Measurements from ENCODE around the gene GATA3. TPM values are rescaled to one million over a fixed set of nuclear protein-coding genes. Genes with fewer than 3 reads are reported as not detected.

GATA3 gene
- total RNA-seq, 2 donors from 2014 or later = 14.2 to 25.2 TPM

DNA sequence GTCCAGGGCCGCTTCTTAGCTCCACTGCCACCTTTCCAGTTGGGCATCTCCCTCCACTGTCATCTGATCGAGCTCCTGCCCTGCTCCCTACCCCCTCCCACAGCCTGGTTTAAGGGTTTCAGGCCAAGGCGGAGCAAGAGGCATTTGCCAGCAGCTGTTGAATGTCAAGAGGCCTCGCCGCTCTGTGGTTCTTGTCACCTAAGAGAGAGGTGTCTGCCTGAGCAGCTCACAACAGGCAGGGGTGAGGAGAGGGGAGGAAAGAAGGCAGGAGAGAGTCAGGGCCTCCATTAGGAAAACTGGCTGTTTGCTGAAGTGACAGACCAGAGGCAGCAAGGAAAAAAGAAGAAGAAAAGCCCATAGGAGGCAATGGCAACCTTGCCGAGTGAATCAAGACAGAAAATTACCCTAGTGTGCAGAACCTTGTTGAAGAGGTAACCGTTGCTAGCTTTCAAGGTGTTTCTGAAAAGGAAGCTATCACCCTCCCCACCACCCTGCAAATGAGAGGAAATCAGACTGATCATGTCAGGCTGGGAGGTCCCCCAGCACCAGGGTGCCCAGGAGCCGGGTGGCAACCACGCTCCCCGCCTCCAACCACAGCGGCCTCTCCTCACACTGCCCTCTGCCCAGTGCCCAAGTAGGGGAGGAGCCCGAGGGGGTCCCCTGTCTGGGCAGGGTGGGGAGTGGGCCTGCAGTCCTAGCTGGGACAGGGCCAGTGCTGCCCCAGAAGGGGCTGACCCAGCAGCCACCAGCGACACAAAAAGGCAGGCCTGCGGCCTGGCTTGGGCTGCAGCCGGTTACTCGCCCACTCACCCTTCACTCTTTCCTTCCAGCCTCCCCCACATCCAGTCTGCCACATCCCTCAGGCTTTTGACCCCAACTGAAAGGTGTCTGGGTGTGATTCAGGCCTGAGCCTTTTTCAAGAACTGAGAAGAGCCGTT lies 7.1 kb downstream of the GATA3 start:
- Mint-ChIP-seq H3K4me3 (peak overlapping the region; percentile 98), H3K27ac (peak overlapping the region; percentile 96), H3K9me3 (no peaks in the 10 kb centered on the region), H3K4me1 (peaks cover 67% of the 10 kb centered on the region), H3K36me3 (ENCODE audit: low read depth) (peaks cover 100% of the 10 kb centered on the region), H3K27me3 (no peaks in the 10 kb centered on the region)
- peak; percentile 57 for ATAC-seq (replicated peaks)

DNA sequence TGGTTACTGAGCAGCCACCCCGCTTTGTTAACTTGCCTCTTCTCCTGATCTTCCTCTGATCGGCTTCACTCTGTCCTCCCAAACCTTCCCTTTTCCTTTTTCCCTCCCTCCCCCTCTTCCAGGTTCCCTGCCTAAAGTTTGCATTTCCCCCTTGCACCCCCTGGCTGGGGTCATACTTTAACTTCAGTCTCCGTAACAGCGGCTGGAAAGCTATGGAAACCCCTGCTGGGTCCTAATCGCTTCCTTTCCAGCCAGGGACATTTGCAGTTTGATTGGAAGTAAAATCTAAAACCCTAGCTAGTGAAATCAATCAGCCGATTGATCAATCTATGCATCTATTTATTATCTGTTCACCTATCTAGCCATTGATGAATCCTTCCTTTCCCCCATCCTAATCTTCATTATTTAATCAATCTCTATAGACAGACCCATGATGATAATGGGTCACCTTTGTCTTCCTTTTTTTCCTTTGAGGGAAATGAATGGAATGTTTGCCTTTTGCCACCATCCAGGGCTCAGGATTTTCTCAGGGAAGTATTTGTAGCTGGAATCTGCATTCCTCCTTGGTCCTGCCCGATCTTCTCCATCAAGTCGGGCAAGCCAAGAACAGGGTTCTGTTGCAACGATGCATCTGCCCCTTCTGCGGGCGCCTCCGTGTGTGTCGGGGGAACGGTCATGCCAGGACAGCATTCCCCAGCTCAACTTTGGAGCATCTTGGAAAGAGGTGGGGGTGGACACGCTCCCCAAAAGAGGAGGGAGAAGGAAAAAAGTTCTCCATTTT lies 8.8 kb downstream of the GATA3 start:
- peaks cover 100% of the 10 kb centered on the region for H3K36me3 Mint-ChIP-seq (ENCODE audit: low read depth)
- ATAC-seq (replicated peaks) = no peak
- no peaks in the 10 kb centered on the region for H3K27me3 Mint-ChIP-seq
- H3K9me3 Mint-ChIP-seq = no peaks in the 10 kb centered on the region
- H3K4me1 Mint-ChIP-seq = peaks cover 67% of the 10 kb centered on the region
- peak overlapping the region; percentile 98 for H3K4me3 Mint-ChIP-seq
- H3K27ac Mint-ChIP-seq = peak overlapping the region; percentile 25

DNA sequence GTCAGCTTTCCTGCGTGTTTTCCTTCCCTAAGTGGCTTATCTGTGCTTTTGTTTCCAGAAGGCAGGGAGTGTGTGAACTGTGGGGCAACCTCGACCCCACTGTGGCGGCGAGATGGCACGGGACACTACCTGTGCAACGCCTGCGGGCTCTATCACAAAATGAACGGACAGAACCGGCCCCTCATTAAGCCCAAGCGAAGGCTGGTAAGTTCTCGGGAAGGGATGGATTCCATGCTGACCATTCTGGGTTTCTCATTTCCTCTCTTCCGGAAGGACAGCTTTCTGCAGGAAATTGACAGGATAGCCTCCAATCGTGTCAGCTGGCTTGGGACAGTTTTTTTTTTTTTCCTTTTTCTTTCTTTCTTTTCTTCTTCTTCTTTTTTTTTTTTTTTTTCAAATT lies 9.4 kb downstream of the GATA3 start:
- H3K27ac Mint-ChIP-seq = peak overlapping the region; percentile 76
- H3K4me3 Mint-ChIP-seq = peak overlapping the region; percentile 98
- H3K4me1 Mint-ChIP-seq = peaks cover 67% of the 10 kb centered on the region
- peaks cover 100% of the 10 kb centered on the region for H3K36me3 Mint-ChIP-seq (ENCODE audit: low read depth)
- no peak for ATAC-seq (replicated peaks)
- no peaks in the 10 kb centered on the region for H3K27me3 Mint-ChIP-seq
- no peaks in the 10 kb centered on the region for H3K9me3 Mint-ChIP-seq

GRCh38 chr10:8064436-8064835 lies 9.9 kb downstream of the GATA3 start:
- Mint-ChIP-seq H3K4me1 (peaks cover 67% of the 10 kb centered on the region), H3K9me3 (no peaks in the 10 kb centered on the region), H3K27me3 (no peaks in the 10 kb centered on the region), H3K4me3 (peak overlapping the region; percentile 98), H3K27ac (peak overlapping the region; percentile 76), H3K36me3 (ENCODE audit: low read depth) (peaks cover 100% of the 10 kb centered on the region)
- ATAC-seq (replicated peaks) = no peak

DNA sequence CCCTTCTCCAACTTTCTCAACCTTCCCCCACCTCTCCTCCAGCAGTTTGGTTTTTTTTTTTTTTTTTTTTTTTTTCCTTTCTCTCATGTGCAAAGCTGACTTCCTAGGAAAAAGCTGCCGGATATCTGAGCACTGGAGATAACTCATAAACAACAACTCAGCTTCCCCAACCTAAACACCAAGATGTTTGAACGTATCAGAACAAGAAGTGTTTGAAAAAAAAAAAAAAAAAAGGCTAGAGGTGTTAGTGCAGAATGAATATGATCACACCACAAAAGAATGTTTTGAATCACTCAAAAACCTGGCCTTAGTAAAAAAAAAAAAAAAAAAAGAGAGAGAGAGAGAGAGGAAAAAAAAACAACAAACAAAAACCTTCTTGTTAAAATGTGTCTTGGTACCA lies 11.2 kb downstream of the GATA3 start:
- H3K4me1 Mint-ChIP-seq = peaks cover 61% of the 10 kb centered on the region
- H3K9me3 Mint-ChIP-seq = no peaks in the 10 kb centered on the region
- H3K27me3 Mint-ChIP-seq = no peaks in the 10 kb centered on the region
- peak overlapping the region; percentile 98 for H3K4me3 Mint-ChIP-seq
- H3K27ac Mint-ChIP-seq = peak overlapping the region; percentile 99
- ATAC-seq (replicated peaks) = peak; percentile 61
- peaks cover 100% of the 10 kb centered on the region for H3K36me3 Mint-ChIP-seq (ENCODE audit: low read depth)

DNA sequence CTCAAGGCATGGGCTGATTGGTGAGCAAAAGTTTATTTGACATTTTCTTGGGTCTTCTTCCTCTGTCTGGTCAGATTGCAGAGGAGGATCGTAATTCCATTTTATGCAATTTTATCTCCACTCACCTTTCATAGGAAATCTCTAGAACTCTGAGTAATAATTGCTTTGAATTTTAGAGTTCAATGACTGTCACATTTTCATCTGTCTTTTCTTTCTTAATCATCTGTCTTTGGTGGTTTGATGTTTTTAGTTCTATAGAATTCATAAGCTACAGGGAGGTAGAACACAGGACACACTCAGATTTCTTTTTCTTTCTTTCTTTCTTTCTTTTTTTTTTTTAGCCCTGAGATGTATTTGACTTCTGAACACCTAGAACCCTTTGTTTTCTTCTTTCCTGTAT lies 11.6 kb downstream of the GATA3 start:
- Mint-ChIP-seq H3K4me3 (peak overlapping the region; percentile 98), H3K36me3 (ENCODE audit: low read depth) (peaks cover 100% of the 10 kb centered on the region), H3K9me3 (no peaks in the 10 kb centered on the region), H3K27ac (peak overlapping the region; percentile 99), H3K27me3 (no peaks in the 10 kb centered on the region), H3K4me1 (peaks cover 61% of the 10 kb centered on the region)
- ATAC-seq (replicated peaks) = peak; percentile 61

DNA sequence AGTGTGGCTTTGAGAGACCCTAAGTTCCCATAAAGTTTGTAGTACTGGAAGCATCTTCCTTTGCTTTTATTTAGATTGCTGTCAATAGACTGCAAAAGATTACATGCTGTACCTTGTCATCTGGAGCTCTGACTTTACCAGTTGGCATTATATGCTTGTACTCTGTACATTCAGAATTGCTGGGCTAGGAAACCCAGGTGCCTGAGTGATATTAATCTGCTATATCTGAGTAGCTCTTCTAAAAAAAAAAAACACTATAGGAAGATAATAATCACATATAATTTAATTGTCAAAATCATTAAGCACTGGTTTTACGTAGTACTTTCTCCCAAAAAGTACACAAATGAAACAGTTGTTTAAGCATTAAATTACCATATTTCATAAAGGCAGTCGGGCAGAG lies 12.3 kb downstream of the GATA3 start:
- H3K4me3 Mint-ChIP-seq = peak overlapping the region; percentile 98
- peak overlapping the region; percentile 99 for H3K27ac Mint-ChIP-seq
- ATAC-seq (replicated peaks) = no peak
- peaks cover 62% of the 10 kb centered on the region for H3K4me1 Mint-ChIP-seq
- H3K9me3 Mint-ChIP-seq = no peaks in the 10 kb centered on the region
- H3K27me3 Mint-ChIP-seq = no peaks in the 10 kb centered on the region
- H3K36me3 Mint-ChIP-seq (ENCODE audit: low read depth) = peaks cover 100% of the 10 kb centered on the region

- H3K27ac Mint-ChIP-seq = no peak overlapping the region
- no peaks in the 10 kb centered on the region for H3K9me3 Mint-ChIP-seq
- H3K36me3 Mint-ChIP-seq (ENCODE audit: low read depth) = peaks cover 100% of the 10 kb centered on the region
- peaks cover 65% of the 10 kb centered on the region for H3K4me1 Mint-ChIP-seq
- peak overlapping the region; percentile 36 for H3K4me3 Mint-ChIP-seq
- no peak for ATAC-seq (replicated peaks)
- H3K27me3 Mint-ChIP-seq = no peaks in the 10 kb centered on the region
Measured at GRCh38 chr10:8069108-8069507, 14.6 kb downstream of the GATA3 start.

DNA sequence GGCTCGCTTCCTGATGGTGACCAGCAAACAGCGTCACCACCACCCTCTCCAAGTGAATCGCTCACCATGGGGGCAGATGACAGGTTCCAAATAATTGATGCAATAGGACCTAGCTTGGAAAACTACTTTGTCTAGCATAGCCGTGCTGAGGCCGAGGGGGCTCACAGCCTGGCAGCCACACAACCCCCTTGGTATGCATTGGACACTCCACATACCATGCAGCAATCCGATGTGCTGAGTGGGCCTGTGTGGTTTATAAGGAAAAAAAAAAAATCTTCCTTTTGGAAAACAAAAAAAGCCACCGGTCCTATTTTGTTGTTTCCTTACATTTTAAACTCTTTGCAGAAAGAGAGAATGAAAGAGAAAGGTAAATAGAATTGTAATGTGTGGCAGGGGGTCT lies 15.1 kb downstream of the GATA3 start:
- peaks cover 61% of the 10 kb centered on the region for H3K4me1 Mint-ChIP-seq
- ATAC-seq (replicated peaks) = no peak
- no peak overlapping the region for H3K27ac Mint-ChIP-seq
- no peaks in the 10 kb centered on the region for H3K27me3 Mint-ChIP-seq
- H3K9me3 Mint-ChIP-seq = no peaks in the 10 kb centered on the region
- H3K4me3 Mint-ChIP-seq = peak overlapping the region; percentile 64
- peaks cover 100% of the 10 kb centered on the region for H3K36me3 Mint-ChIP-seq (ENCODE audit: low read depth)

DNA sequence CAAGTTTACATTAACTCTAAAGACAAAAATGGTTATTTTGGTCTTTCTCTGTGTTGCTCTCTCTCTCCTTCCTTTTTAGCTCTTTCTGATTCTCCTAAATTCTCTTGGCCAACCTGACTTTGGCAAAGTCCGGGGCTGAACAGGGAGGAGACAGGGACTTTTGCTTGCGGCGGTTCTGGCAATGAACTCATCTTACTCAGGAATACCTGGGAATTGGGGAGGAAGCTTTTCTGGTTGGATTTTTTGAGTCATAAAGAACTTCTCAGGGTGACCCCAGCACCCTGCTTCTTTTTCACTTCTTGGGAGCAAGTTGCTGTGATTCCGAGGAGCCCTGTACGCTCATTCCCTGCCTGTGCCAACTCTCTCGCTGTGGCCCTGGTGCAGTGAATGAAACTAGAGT lies 16.0 kb downstream of the GATA3 start:
- H3K9me3 Mint-ChIP-seq = no peaks in the 10 kb centered on the region
- peak overlapping the region; percentile 64 for H3K4me3 Mint-ChIP-seq
- no peak for ATAC-seq (replicated peaks)
- H3K4me1 Mint-ChIP-seq = peaks cover 60% of the 10 kb centered on the region
- H3K27me3 Mint-ChIP-seq = no peaks in the 10 kb centered on the region
- peak overlapping the region; percentile 41 for H3K27ac Mint-ChIP-seq
- H3K36me3 Mint-ChIP-seq (ENCODE audit: low read depth) = peaks cover 100% of the 10 kb centered on the region

DNA sequence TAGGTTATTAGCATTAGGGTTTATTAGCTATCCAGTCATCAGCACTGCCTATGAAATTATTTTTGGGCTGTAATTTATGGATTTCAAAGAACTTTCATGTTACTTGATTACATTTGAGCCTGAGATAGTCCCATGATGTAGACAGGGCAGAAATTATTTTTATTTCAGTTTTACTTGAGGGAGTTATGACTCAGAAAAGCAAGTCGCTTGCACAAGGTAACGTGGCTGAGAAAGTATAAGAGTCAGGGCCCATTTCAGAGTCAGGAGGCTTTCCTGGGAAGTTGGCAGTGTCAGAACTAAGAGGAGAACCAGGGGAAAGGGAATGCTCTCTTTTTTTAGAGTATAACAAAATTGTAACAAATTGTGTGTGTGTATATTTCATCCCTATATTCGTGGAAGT lies 16.5 kb downstream of the GATA3 start:
- no peaks in the 10 kb centered on the region for H3K27me3 Mint-ChIP-seq
- peak; percentile 49 for ATAC-seq (replicated peaks)
- H3K27ac Mint-ChIP-seq = peak overlapping the region; percentile 41
- peaks cover 54% of the 10 kb centered on the region for H3K4me1 Mint-ChIP-seq
- peaks cover 99% of the 10 kb centered on the region for H3K36me3 Mint-ChIP-seq (ENCODE audit: low read depth)
- H3K9me3 Mint-ChIP-seq = no peaks in the 10 kb centered on the region
- peak overlapping the region; percentile 64 for H3K4me3 Mint-ChIP-seq

DNA sequence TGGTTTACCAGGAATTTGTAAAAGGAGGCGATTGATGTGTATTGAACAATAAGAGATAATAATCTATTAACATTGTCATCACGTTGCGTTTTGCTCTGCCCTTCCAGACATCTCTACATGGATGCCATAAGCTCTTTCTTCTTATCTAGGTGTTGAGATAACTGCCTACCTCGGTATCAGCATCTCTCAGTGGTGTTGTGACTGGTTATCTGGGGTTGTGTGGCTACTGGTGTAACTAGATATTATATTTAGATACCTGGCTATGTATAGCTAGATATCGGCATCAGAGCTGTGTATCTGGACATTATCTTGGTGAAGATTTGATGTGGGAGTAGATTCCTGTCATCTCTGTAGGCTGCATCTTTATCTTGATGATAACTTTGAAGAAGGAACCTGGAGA lies 17.2 kb downstream of the GATA3 start:
- Mint-ChIP-seq H3K4me1 (peaks cover 48% of the 10 kb centered on the region), H3K4me3 (peak overlapping the region; percentile 64), H3K36me3 (ENCODE audit: low read depth) (peaks cover 96% of the 10 kb centered on the region), H3K27ac (peak overlapping the region; percentile 41), H3K27me3 (no peaks in the 10 kb centered on the region), H3K9me3 (no peaks in the 10 kb centered on the region)
- ATAC-seq (replicated peaks) = no peak

GRCh38 chr10:8072211-8072610 lies 17.7 kb downstream of the GATA3 start:
- H3K9me3 Mint-ChIP-seq = no peaks in the 10 kb centered on the region
- H3K36me3 Mint-ChIP-seq (ENCODE audit: low read depth) = peaks cover 94% of the 10 kb centered on the region
- H3K4me3 Mint-ChIP-seq = peak overlapping the region; percentile 3
- no peak for ATAC-seq (replicated peaks)
- H3K4me1 Mint-ChIP-seq = peaks cover 43% of the 10 kb centered on the region
- no peaks in the 10 kb centered on the region for H3K27me3 Mint-ChIP-seq
- peak overlapping the region; percentile 41 for H3K27ac Mint-ChIP-seq

DNA sequence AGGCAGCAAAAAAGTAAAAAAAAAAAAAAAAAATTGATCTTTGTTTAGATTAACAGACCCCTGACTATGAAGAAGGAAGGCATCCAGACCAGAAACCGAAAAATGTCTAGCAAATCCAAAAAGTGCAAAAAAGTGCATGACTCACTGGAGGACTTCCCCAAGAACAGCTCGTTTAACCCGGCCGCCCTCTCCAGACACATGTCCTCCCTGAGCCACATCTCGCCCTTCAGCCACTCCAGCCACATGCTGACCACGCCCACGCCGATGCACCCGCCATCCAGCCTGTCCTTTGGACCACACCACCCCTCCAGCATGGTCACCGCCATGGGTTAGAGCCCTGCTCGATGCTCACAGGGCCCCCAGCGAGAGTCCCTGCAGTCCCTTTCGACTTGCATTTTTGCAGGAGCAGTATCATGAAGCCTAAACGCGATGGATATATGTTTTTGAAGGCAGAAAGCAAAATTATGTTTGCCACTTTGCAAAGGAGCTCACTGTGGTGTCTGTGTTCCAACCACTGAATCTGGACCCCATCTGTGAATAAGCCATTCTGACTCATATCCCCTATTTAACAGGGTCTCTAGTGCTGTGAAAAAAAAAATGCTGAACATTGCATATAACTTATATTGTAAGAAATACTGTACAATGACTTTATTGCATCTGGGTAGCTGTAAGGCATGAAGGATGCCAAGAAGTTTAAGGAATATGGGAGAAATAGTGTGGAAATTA lies 19.4 kb downstream of the GATA3 start:
- no peaks in the 10 kb centered on the region for H3K9me3 Mint-ChIP-seq
- H3K27ac Mint-ChIP-seq = peak overlapping the region; percentile 23
- peaks cover 42% of the 10 kb centered on the region for H3K4me1 Mint-ChIP-seq
- ATAC-seq (replicated peaks) = peak; percentile 59
- peak overlapping the region; percentile 32 for H3K4me3 Mint-ChIP-seq
- no peaks in the 10 kb centered on the region for H3K27me3 Mint-ChIP-seq
- H3K36me3 Mint-ChIP-seq (ENCODE audit: low read depth) = peaks cover 87% of the 10 kb centered on the region
